Osteocyte (in vitro differentiated cells): ENCODE data around the gene ARHGEF16. TPM values are rescaled to one million over a fixed set of nuclear protein-coding genes. Genes with fewer than 3 reads are reported as not detected.

ENCODE experiments used
- DNase-seq: peaks from one replicate; pipeline ENCODE4 v3.0.0; 2021; ENCODE audit warnings: mixed read lengths; ENCODE audit not compliant: unreplicated experiment; ENCODE audit errors: extremely low spot score
- H3K27ac Mint-ChIP-seq: one replicate; pipeline ENCODE4 v1.8.0; 2021; ENCODE audit warnings: mild to moderate bottlenecking, mixed read lengths; ENCODE audit not compliant: unreplicated experiment
- H3K27me3 Mint-ChIP-seq: one replicate; pipeline ENCODE4 v1.8.0; 2021; ENCODE audit warnings: mixed read lengths; ENCODE audit not compliant: unreplicated experiment
- H3K36me3 Mint-ChIP-seq: one replicate; pipeline ENCODE4 v1.8.0; 2021; ENCODE audit warnings: mixed read lengths; ENCODE audit not compliant: unreplicated experiment
- H3K4me1 Mint-ChIP-seq: one replicate; pipeline ENCODE4 v1.8.0; 2021; ENCODE audit warnings: mixed read lengths; ENCODE audit not compliant: unreplicated experiment
- H3K4me3 Mint-ChIP-seq: one replicate; pipeline ENCODE4 v1.8.0; 2021; ENCODE audit warnings: mild to moderate bottlenecking, moderate library complexity, mixed read lengths; ENCODE audit not compliant: unreplicated experiment
- H3K9me3 Mint-ChIP-seq: one replicate; pipeline ENCODE4 v1.8.0; 2021; ENCODE audit warnings: mixed read lengths; ENCODE audit not compliant: unreplicated experiment
- total RNA-seq: library from RNA; stranded (reverse); gene quantifications from 2 replicates; pipeline ENCODE4 v1.2.1, GENCODE V29; 2021
- TF ChIP-seq, protein P1 (sequence below): fragments of 200-600 bp; sonication (generic); IDR thresholded peaks from 2 replicates; pipeline ENCODE4 v1.5.0; 2021; ENCODE audit warnings: antibody characterized with exemption, mild to moderate bottlenecking, moderate library complexity

Gene ARHGEF16
- total RNA-seq, 1 donor from 2014 or later = 3.2 TPM

DNA sequence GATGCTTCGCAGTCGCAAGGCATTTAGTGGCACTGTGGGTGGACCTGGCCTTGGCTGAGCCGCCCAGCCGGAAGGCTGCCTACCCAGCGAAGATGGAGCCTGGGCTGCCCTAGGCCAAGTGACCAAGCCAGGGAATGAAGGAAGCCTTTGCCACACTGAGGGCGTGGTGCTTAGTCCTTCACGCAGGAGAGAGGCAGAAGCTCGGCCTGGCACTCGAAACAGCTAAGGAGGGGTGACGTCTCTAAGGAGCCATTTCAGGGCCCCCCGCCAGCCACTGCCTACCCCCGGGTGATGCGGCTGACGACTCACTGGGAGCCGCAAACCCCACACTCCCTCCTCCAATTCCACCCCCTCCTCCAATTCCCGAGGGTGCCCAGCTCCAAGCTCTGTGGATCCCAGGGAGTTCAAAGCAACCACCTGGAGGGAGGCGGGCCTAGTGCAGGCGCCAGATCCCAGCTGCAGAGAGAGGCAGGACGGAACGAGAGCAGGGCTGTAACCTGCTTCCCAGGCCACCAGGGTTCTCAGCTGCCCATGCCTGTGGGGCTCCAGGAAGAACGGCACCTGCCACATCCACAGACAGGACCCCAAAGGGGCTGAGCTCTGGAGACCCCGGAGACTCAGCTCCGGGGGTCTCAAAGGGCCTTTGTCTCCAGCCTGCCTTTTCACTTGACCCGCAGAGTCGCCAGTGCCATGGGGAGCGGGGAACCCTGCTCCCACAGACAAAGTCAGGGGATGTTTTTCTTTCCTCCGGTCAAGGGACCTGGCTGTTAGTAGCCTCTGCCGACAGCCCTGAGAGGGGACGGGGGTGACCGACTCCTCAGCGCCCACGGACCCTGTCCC lies 75.8 kb downstream of the ARHGEF16 start:
- no peak for DNase-seq
- no peaks in the 10 kb centered on the region for H3K9me3 Mint-ChIP-seq
- peaks cover 4% of the 10 kb centered on the region for H3K36me3 Mint-ChIP-seq
- TF ChIP-seq, protein P1, sequence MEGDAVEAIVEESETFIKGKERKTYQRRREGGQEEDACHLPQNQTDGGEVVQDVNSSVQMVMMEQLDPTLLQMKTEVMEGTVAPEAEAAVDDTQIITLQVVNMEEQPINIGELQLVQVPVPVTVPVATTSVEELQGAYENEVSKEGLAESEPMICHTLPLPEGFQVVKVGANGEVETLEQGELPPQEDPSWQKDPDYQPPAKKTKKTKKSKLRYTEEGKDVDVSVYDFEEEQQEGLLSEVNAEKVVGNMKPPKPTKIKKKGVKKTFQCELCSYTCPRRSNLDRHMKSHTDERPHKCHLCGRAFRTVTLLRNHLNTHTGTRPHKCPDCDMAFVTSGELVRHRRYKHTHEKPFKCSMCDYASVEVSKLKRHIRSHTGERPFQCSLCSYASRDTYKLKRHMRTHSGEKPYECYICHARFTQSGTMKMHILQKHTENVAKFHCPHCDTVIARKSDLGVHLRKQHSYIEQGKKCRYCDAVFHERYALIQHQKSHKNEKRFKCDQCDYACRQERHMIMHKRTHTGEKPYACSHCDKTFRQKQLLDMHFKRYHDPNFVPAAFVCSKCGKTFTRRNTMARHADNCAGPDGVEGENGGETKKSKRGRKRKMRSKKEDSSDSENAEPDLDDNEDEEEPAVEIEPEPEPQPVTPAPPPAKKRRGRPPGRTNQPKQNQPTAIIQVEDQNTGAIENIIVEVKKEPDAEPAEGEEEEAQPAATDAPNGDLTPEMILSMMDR = no peak
- H3K4me3 Mint-ChIP-seq = peak overlapping the region; percentile 79
- peaks cover 41% of the 10 kb centered on the region for H3K4me1 Mint-ChIP-seq
- H3K27ac Mint-ChIP-seq = peak overlapping the region; percentile 18
- no peaks in the 10 kb centered on the region for H3K27me3 Mint-ChIP-seq

Other genes starting within 250 kb of the ARHGEF16 start
- gene MEGF6, start 156.8 kb downstream of the ARHGEF16 start, total RNA-seq = 255 and 262 TPM in 2 replicates
- gene TPRG1L, start 170.3 kb downstream of the ARHGEF16 start, total RNA-seq = 49.1 and 49.5 TPM in 2 replicates
- gene WRAP73, start 195.4 kb downstream of the ARHGEF16 start, total RNA-seq = 20.1 and 20.5 TPM in 2 replicates
- 0.16 and 0.24 TPM in 2 replicates for gene TP73, start 197.9 kb downstream of the ARHGEF16 start, total RNA-seq